SK-N-SH treated with all-trans-retinoic acid at 6 μM for 48 hours (cell line): ENCODE measurements around the gene BEST3.

ENCODE experiments used
- CSDC2 ChIP-seq: fragments of 250-450 bp; sonication (Bioruptor Pico); IDR thresholded peaks from 2 replicates; pipeline ENCODE4 v1.5.0; 2020; ENCODE audit warnings: mild to moderate bottlenecking, moderate library complexity
- ESRRG ChIP-seq: fragments of 250-450 bp; sonication (Bioruptor Pico); IDR thresholded peaks from 2 replicates; pipeline ENCODE4 v1.6.1; 2021; ENCODE audit warnings: mild to moderate bottlenecking
- PATZ1 ChIP-seq: fragments of 250-450 bp; sonication (Bioruptor Pico); IDR thresholded peaks from 2 replicates; pipeline ENCODE4 v1.8.0; 2020; ENCODE audit warnings: mild to moderate bottlenecking, moderate library complexity, borderline replicate concordance
- ZFP3 ChIP-seq: fragments of 250-450 bp; sonication (Bioruptor Pico); IDR thresholded peaks from 2 replicates; pipeline ENCODE4 v1.5.0; 2020; ENCODE audit warnings: mild to moderate bottlenecking, moderate library complexity

DNA sequence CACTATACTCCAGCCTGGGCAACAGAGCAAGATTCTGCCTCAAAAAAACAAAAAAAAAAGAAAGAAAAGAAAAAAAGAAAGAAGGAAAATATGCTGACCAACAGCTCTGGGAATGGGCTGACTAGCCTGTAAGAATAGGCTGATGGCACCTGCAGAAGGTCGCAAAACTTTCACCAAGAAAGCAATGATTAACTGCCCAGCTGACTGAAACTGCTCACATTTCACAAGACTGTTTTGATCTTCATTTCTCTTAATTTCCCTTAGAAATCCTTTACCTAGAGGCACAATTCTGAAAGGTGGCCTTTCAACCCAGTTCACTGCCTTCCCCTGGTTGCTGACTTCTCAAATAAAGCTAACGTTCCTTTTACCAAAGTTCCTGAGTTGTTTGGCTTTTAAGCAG is 12.4 kb downstream of the BEST3 start:
- no peak for TF ChIP-seq CSDC2 (CRISPR knock-in tag)
- no peak for TF ChIP-seq ESRRG (CRISPR knock-in tag)
- TF ChIP-seq ZFP3 (CRISPR knock-in tag), result no peak
- TF ChIP-seq PATZ1 (CRISPR knock-in tag), result no peak
